A204.1 (cell line): Measurements from ENCODE around the gene TRPT1.

Source experiments
- FAIRE-seq: peaks from 2 replicates; lab custom pipeline; 2012; peaks lifted over from hg19 to GRCh38; lab: Jason Lieb, UNC

The TRPT1 gene

DNA sequence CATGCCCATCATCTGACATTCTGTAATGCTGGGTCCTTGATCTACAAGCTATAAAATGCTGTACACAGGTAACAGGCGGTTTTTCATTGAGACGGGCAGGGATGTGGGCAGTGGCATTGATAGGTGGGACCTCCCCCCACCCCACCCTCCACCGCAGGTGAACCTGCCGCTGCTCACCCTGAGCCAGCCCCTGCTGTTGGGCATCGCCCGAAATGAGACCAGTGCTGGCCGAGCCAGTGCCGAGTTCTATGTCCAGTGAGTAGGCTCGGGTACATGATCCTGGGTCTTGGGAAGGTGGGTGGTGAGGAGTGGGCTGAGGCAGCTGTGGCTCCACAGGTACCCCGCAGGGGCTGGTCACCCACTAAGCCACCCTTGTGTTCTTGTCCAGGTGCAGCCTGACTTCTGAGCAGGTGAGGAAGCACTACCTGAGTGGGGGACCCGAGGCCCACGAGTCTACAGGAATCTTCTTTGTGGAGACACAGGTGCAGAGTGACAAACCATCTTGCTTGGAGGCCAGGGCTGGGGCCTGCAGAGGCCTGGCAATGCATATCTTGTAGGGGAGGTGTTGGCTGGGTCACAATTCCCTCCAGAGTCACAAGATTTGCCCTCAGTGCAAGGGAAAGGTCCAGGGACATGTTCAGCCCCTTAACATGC, 3.2 kb upstream of the TRPT1 start:
- no peak for FAIRE-seq

GRCh38 chr11:64227405-64227956, 1.5 kb upstream of the TRPT1 start:
- FAIRE-seq: no peak

GRCh38 chr11:64226507-64227051, 593 bp upstream of the TRPT1 start:
- no peak for FAIRE-seq

DNA sequence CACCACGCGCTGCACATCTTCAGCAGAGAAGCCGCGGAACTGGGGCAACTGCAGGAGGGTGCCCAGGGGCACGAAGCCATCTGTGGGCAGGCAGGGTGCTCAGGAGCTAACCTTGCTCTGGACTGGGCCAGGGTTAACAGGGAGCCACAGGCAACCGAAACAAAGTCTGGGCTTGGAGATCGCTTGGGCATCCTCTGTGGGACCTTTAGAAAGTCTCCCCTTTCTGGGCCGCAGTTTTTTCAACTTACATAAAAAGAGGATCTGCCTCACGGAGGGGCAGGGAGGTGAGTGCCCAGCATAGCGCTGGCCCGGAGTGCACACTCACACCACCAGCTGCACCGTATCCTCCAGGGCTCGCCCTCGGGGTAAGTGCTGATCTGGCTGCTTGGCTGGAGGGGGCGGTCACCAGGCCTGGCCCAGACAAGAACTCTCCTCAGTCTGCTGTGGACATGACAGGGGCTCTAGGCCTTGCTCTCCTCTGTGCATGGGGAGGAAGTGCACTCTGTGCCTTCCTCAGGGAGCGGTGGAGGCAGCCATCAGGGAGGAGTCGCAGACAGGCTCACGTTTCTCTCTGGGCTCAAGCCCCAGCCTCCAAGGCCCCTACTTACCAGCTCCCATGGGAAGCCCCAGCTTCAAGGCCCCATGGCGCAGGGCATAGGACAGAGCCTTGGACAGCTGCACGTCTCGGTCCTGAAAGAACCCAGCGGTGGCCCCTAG, 937 bp downstream of the TRPT1 start:
- no peak for FAIRE-seq

GRCh38 chr11:64224151-64224890, 1.7 kb downstream of the TRPT1 start:
- FAIRE-seq: no peak

GRCh38 chr11:64223001-64223651, 2.9 kb downstream of the TRPT1 start:
- FAIRE-seq: no peak

DNA sequence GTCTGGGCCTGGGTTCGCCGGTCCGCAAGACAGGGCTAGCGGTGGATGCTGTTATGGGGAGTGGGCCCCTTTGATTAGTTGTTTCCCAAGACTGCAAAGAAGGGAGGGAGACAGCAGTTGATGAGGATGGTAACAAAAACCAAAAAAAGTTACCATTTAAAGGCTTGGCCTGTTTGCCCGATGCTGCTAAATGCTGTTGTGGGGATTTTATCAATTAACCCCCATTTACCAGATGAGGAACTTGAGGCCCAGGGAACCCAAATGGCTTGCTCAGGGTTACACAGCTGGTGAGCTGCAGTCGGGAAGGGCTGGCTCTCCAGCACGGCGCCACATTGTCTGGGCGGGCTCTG, 3.4 kb downstream of the TRPT1 start:
- FAIRE-seq: no peak

DNA sequence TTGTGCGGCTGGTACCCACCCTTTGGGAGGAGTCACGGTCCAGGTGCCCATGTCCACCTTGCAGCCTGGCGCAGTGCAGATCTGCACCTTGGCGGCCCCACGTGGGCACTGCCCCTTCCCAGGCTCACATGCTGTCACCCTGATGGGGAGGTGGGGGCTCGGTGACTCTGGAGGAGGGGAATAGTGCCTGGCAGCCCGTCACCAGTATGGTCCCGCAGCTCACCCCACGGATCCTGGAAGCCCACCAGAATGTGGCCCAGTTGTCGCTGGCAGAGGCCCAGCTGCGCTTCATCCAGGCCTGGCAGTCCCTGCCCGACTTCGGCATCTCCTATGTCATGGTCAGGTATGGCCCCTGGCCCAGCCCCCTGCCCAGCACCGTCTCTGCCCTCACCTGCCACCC, 5.2 kb downstream of the TRPT1 start:
- no peak for FAIRE-seq

DNA sequence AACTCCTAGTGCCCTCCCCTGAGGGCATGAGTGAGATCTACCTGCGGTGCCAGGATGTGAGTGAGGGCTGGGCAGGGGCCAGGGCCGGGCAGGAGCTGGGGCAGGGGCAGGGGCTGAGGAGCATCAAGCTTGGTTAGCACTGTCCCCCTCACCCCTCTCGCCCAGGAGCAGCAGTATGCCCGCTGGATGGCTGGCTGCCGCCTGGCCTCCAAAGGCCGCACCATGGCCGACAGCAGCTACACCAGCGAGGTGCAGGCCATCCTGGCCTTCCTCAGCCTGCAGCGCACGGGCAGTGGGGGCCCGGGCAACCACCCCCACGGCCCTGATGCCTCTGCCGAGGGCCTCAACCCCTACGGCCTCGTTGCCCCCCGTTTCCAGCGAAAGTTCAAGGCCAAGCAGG, 5.7 kb downstream of the TRPT1 start:
- FAIRE-seq: no peak

- no peak for FAIRE-seq
Observed at GRCh38 chr11:64219755-64220154, 6.2 kb downstream of the TRPT1 start.

DNA sequence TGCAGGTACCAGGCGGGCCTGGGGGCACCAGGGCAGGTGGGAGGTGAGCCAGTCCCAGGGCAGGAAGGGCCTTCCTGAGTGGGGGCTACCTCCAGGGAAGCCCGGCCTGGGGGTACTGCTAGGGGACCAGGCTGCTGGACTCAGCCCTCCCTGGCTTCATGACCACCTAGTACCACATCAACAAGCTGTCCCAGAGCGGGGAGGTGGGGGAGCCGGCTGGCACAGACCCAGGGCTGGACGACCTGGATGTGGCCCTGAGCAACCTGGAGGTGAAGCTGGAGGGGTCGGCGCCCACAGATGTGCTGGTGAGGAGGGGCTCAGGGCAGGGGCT, 6.7 kb downstream of the TRPT1 start:
- no peak for FAIRE-seq

GRCh38 chr11:64218628-64219353, 7.2 kb downstream of the TRPT1 start:
- no peak for FAIRE-seq

GRCh38 chr11:64216879-64217278, 9.1 kb downstream of the TRPT1 start:
- FAIRE-seq: no peak

DNA sequence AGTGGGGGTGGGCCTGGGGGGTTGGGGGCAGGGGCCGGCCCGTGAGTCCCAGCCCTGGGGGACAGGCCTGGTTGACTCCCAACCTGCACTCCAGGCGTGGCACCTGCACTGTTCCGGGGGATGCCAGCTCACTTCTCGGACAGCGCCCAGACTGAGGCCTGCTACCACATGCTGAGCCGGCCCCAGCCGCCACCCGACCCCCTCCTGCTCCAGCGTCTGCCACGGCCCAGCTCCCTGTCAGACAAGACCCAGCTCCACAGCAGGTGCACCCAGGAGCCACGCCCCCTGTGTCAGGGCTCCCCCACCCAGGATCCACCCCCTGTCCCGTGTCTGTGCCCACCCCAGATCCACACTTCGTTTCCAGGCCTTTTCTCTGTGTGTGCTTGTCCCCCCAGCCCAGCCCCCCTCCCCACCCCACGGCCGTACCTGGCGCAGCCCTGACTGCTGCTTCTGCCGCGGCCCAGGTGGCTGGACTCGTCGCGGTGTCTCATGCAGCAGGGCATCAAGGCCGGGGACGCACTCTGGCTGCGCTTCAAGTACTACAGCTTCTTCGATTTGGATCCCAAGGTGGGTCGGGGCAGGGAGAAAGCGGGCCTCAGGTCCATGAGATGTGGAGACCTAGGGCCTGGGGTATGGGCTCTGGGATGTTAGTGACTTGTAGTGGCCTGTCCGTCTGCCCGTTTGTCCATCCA, 14.7 kb downstream of the TRPT1 start:
- no peak for FAIRE-seq

DNA sequence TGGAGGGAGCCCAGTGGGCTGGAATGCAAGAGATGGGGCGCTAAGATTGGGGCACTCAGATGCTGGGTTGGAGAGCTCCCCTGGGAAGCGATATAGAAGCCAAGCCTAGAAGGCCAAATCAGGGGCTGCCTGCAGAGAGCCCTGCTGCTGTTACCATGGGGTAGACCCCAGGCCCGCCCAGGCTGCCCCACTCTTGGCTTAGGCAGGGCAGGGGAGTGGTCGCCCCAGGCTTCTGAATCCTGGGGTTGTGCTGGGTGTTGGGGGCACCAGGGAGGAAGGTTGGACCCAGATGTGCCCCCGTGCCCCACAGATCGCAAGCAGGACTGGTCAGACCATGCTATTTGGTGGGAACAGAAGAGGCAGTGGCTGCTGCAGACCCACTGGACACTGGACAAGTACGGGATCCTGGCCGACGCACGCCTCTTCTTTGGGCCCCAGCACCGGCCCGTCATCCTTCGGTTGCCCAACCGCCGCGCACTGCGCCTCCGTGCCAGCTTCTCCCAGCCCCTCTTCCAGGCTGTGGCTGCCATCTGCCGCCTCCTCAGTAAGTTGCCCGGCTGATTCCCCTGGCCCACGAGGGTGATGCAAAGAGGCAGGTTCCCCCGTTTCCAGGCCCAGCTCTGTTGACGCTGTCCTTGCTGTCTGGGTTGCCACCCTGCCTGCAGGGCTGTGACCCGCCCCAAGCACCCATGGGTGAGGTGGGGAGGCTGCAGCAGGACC, 15.5 kb downstream of the TRPT1 start:
- FAIRE-seq: no peak

DNA sequence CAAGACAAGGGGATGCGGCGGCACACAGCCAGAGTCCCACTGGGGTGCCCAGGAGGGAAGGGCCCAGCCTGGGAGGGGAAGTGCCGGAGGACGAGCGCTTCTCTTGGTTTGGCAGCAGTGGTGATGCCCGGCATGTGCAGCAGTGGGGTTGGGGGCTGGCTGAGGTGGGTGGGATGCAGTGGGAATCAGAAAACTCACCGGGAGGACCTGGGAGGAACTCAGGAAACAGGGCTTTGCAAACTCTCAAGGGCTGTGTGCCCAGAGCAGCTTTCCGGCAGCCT, 16.5 kb downstream of the TRPT1 start:
- FAIRE-seq: no peak

DNA sequence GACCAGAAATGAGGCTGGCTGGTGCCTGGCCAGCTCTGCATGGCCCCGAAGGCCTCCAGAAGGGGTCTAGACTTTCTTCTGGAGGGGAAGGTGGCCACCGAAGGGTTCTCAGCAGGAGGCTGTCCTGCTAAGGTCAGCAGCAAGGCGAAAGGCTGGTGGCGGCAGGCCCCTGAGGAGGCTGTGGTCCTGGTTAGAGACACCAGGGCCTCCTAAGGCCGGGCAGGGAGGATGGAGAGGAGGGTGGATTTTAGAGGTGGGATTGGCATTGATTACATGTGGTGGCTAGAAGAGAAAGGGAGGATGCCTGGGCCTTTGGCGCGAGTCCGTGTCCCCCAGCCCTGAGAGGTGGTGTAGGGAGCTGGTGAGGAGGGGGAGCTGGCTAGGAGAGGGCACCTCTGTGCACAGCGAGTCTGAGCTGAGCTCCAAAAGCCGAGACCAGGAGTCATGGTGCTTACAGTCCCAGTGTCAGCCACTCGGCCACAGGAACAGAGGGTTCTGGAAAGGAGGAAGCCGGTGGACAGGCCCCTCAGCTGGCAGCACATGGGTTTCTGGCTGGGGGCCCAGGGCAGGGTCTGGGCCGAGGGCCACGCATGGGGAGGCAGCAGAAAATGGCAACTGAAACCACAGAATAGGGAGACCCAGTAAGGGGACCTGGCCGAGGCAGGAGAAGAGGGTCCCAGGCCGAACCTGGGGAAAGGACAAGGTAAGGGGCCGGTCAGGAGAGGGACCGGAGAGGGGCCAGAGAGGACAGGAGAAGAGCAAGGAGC, 17.0 kb downstream of the TRPT1 start:
- no peak for FAIRE-seq

DNA sequence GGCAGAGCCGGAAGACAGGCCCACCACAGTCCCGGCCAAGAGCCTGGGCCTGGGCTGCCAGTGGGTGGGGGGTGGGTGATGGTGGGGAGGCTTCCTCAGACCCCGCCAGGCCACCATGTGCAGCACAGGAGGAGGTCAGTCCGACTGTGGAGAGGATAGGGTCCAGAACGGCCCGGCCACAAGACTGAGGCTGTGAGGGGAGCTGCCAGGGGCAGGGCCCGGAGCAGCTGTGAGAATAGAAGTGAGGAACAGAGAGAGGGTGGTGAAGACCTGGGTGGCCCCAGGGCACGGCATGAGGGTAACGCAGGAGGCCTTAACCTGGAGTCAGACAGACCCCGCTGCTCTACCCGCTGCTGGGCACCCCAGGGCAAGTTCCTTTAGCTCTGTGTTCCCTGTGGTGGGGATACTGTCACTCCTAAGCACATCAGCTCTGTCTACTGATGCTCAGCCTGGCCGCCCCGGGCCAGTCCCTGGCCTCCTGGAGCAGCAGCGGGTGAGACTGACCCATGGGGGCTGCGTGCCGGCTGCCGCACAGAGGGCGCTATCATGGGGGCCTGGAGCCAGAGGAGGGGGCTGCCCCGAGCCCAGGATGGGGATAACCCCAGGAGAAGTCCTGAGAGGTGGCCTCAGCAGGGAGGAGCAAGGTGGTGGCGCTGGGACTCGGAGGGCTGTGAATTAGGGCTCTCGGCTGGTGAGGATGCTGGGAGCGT, 17.7 kb downstream of the TRPT1 start:
- FAIRE-seq: no peak
